ENCODE data around the gene SND1.

Gene SND1

DNA sequence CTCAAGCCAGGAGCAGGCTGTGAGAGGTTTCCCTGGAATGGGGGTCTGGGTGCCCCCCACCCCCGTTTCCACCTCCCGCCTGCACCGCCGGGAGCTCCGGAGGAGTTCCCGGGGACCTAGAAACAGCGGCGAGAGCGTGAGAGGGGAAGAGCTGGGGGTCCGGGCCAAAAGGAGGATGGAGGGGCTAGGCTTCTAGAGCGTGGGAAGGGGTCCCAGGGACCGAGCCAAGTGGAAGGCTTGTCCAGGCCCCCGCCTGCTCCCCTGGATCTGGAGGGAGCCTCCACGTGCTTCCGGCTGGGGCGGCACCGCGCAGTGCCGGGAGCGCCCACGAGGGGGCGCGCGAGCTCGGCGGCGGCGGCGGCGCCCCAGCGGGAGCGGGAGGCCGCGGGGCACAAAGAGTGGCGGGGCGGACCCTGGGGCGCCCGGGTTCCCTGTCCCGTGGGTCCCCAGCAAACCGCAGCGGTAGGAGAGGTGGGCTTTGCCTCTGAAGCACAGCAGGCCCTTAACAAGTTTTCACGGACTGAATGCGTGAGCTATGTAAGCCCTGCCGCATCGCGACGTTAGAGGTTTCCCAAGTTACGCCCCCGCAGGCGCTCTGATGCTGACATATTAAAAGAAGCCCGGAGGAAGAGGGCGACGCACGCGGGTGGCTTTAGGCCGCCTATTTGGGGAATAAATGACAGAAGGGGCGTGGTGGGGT lies 483.7 kb downstream of the SND1 start:
- H3K4me3 ChIP-seq (ENCODE audit: low read depth, low read length), result peak overlapping the region; percentile 57
- DNase-seq (ENCODE audit: low read depth), result no peak

DNA sequence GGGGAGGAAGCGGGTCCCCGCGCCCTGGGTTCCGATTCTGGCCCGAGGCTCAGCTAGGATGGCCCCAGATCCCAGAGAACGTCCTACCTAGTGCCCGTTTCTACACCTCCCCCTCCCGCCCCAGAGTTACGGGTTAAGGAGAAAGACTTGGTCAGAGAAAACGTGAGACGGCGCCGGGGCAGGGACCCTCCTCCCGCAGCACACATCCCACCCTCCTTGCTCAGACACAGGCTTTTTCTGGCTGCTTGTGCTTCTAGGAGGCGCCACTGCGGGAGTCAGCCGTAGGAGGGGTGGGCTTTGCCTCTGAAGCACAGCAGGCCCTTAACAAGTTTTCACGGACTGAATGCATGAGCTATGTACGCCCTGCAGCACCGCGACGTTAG lies 484.2 kb downstream of the SND1 start:
- no peak for DNase-seq (ENCODE audit: low read depth)
- H3K4me3 ChIP-seq (ENCODE audit: low read depth, low read length), result peak overlapping the region; percentile 57

DNA sequence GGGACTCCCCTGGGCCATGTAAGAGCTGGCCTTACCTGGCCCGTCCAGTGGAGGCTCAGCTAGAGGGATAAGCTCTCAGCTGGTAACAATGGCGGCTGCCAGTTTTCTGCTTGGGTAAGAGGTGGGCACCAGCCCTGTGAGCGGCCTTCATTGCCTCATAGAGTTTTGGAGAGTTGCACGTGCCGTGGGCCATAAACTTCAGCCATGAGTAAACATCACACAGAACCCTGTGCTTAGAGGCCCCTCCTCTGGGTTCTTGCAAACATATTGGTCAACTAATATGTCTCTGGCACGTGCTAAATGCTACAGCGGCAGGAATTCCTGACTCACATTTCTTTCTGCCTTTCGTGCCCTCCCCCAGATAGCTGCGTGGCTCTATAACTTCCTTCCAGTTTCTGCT lies 485.2 kb downstream of the SND1 start:
- DNase-seq (ENCODE audit: low read depth), result no peak
- H3K4me3 ChIP-seq (ENCODE audit: low read depth, low read length), result no peak overlapping the region

DNA sequence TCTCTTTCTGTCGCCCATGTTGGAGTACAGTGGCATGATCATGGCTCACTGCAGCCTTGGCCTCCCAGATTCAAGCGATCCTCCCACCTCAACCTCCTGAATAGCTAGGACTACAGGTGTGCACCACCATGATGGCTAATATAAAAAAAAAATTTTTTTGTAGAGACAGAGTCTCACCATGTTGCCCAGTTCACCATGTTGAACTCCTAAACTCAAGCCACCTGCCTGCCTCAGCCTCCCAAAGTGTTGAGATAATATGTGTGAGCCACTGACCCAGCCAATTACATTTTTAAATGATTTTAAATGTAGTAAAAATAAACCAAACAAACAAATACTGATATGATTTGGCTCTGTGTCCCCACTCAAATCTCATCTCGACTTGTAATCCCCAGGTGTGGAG lies 487.4 kb downstream of the SND1 start:
- no peak for DNase-seq (ENCODE audit: low read depth)

DNA sequence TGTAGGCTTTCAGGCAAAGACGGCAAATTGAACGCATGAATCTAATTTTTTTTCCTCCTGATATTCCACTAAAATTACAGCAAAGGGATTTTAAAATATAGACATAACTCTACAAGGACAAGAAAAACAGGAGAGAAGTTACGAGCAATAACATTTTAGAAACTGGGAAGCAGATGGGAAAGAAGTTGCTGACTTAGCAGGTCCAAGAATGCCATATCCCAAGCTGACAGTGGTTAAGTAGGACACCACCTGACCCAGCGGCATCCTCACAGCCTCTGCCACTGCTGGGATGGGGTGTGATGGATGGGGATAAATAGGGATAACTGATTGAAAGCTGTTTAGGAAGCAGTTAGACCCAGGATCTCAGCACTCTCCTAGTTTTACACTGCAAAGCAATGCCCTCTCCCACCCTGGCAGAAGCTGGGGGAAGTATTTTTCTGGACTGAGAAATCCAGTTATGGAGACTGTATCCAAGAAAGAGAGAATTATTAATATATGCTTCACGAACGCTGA lies 489.7 kb downstream of the SND1 start:
- no peak overlapping the region for H3K4me3 ChIP-seq (ENCODE audit: low read depth, low read length)
- no peak for DNase-seq (ENCODE audit: low read depth)

More for the DNA sequence above, 487.4 kb downstream of the SND1 start:
- no peak overlapping the region for H3K4me3 ChIP-seq (ENCODE audit: low read depth, low read length)
